Stimulated activated CD8-positive, alpha-beta memory T cell treated with anti-CD3 and anti-CD28 coated beads, Interleukin-2, amount 100 ng/mL, for 48 hours (primary cell): ENCODE data around the gene ZSWIM6.

Experiments
- DNase-seq, 2 donors: peaks; one replicate each; pipeline ENCODE4 v3.0.0-alpha.2; 2020; ENCODE audit warnings: low read depth in 2 of 2

ZSWIM6 gene

GRCh38 chr5:61441742-61442141, 109.7 kb downstream of the ZSWIM6 start:
- no peak for DNase-seq

- no peak for DNase-seq
Observed at GRCh38 chr5:61447780-61448495, 115.9 kb downstream of the ZSWIM6 start.

GRCh38 chr5:61449804-61450492, 117.9 kb downstream of the ZSWIM6 start:
- no peak for DNase-seq

- no peak for DNase-seq
Observed at GRCh38 chr5:61450493-61451279, 118.6 kb downstream of the ZSWIM6 start.

GRCh38 chr5:61455179-61456006, 123.3 kb downstream of the ZSWIM6 start:
- no peak for DNase-seq

- DNase-seq: no peak
Observed at GRCh38 chr5:61460471-61460870, 128.4 kb downstream of the ZSWIM6 start.

GRCh38 chr5:61461417-61461816, 129.4 kb downstream of the ZSWIM6 start:
- no peak for DNase-seq

GRCh38 chr5:61461926-61462325, 129.9 kb downstream of the ZSWIM6 start:
- no peak for DNase-seq

- no peak for DNase-seq
Observed at GRCh38 chr5:61463596-61463995, 131.5 kb downstream of the ZSWIM6 start.

GRCh38 chr5:61464512-61464911, 132.5 kb downstream of the ZSWIM6 start:
- no peak for DNase-seq

- DNase-seq: no peak
Observed at GRCh38 chr5:61465066-61465465, 133.0 kb downstream of the ZSWIM6 start.

- no peak for DNase-seq
Observed at GRCh38 chr5:61465496-61465895, 133.4 kb downstream of the ZSWIM6 start.

GRCh38 chr5:61466017-61466416, 134.0 kb downstream of the ZSWIM6 start:
- no peak for DNase-seq

- DNase-seq: no peak
Observed at GRCh38 chr5:61467766-61468482, 135.9 kb downstream of the ZSWIM6 start.

- DNase-seq: no peak
Observed at GRCh38 chr5:61468483-61468865, 136.4 kb downstream of the ZSWIM6 start.

- DNase-seq: no peak
Observed at GRCh38 chr5:61471352-61471751, 139.3 kb downstream of the ZSWIM6 start.

GRCh38 chr5:61472172-61472958, 140.3 kb downstream of the ZSWIM6 start:
- DNase-seq: no peak

- no peak for DNase-seq
Observed at GRCh38 chr5:61474746-61475145, 142.7 kb downstream of the ZSWIM6 start.

GRCh38 chr5:61477788-61478187, 145.7 kb downstream of the ZSWIM6 start:
- DNase-seq: no peak
